HCT116 (cell line): Measurements from ENCODE around the gene TMC3. TPM values are rescaled to one million over a fixed set of nuclear protein-coding genes. Genes with fewer than 3 reads are reported as not detected.

ENCODE experiments used
- ATAC-seq: fragments of 200-7000 bp; cut with Tn5 transposase; 2 replicates; pipeline ENCODE4 v1.9.1; 2020; ENCODE audit warnings: mild to moderate bottlenecking, moderate library complexity
- BruUV-seq: library from RNA; stranded (reverse); fragments of 400-500 nt; replicated peaks from 2 replicates; lab custom pipeline; 2021; lab: Mats Ljungman, UMichigan
- CTCF ChIA-PET: fragments of 300-600 bp; sonication (Branson Sonifier 250); formaldehyde crosslinking; loops from one replicate; lab custom pipeline; 2021; ENCODE audit warnings: antibody characterized with exemption; lab: Charles Lee
- POLR2A ChIA-PET: fragments of 300-600, 350-600 bp; sonication (Branson Sonifier 250); formaldehyde crosslinking; loops from one replicate; lab custom pipeline; 2021; ENCODE audit warnings: antibody characterized with exemption; lab: Charles Lee
- RAD21 ChIA-PET, 2 experiments: fragments of 300-600 bp; sonication (Branson Sonifier 250); formaldehyde crosslinking; loops; one replicate each; lab custom pipeline; 2023; ENCODE audit warnings: low total read pairs in 2 of 2; ENCODE audit not compliant: uncharacterized antibody in 2 of 2, unreplicated experiment in 2 of 2, low non-redundant PET in 1 of 2; lab: Charles Lee
- DNase-seq: peaks from one replicate; pipeline ENCODE4 v3.0.0-alpha.2; 2010; ENCODE audit warnings: low read depth, low spot score
- H2AFZ ChIP-seq: fragments of 200-600 bp; shearing (Covaris generic), sonication (generic); 2 replicates; pipeline ENCODE4 v1.6.1; 2017; ENCODE audit warnings: low read depth, mixed run types, mixed read lengths, antibody characterized with exemption, low read length; ENCODE audit not compliant: poor library complexity, severe bottlenecking
- H3K27ac ChIP-seq: 2 replicates; pipeline ENCODE4 v1.5.1; 2012; ENCODE audit warnings: low read depth, low read length
- H3K27me3 ChIP-seq: fragments of 200-600 bp; sonication (generic); 2 replicates; pipeline ENCODE4 v1.6.1; 2016; ENCODE audit warnings: mixed run types, low read length, mixed read lengths; ENCODE audit not compliant: insufficient read depth
- H3K36me3 ChIP-seq, 2 experiments: fragments of 200-500 bp in 1 of 2; fragments of 200-600 bp in 1 of 2; sonication (Bioruptor generic) in 1 of 2; sonication (generic) in 1 of 2; 2 replicates each; pipeline versions ENCODE4 v1.5.1 to v1.6.1; 2014 to 2016; ENCODE audit warnings: low read length in 2 of 2, inconsistent platforms in 1 of 2, mixed read lengths in 1 of 2, mixed run types in 1 of 2; ENCODE audit not compliant: insufficient read depth in 2 of 2, control insufficient read depth in 1 of 2
- H3K4me1 ChIP-seq, 2 experiments: fragments of 200-600 bp in 1 of 2; sonication (generic) in 1 of 2; 2 replicates each; pipeline versions ENCODE4 v1.5.1 to v1.6.1; 2012 to 2017; ENCODE audit warnings: low read length in 2 of 2, inconsistent platforms in 1 of 2, mild to moderate bottlenecking in 1 of 2, mixed read lengths in 1 of 2, mixed run types in 1 of 2, moderate library complexity in 1 of 2; ENCODE audit not compliant: insufficient read depth in 2 of 2, control insufficient read depth in 1 of 2
- H3K4me2 ChIP-seq: fragments of 200-600 bp; sonication (generic); 2 replicates; pipeline ENCODE4 v1.6.1; 2017; ENCODE audit warnings: mixed run types, low read length, mixed read lengths
- H3K4me3 ChIP-seq, 2 experiments: fragments of 200-600 bp in 1 of 2; sonication (generic) in 1 of 2; replicated peaks in 1 of 2; 2 replicates each; pipeline ENCODE4 v1.5.1; 2011 to 2016; ENCODE audit warnings: low read length in 2 of 2, control low read depth in 1 of 2, low read depth in 1 of 2, mild to moderate bottlenecking in 1 of 2, mixed read lengths in 1 of 2, mixed run types in 1 of 2
- H3K79me2 ChIP-seq: fragments of 200-600 bp; sonication (generic); 2 replicates; pipeline ENCODE4 v1.6.1; 2017; ENCODE audit warnings: mild to moderate bottlenecking, mixed run types, low read length, moderate library complexity, mixed read lengths; ENCODE audit not compliant: insufficient read depth
- H3K9ac ChIP-seq: fragments of 200-600 bp; sonication (generic); 2 replicates; pipeline ENCODE4 v1.6.1; 2016; ENCODE audit warnings: low read length, mixed read lengths
- H3K9me2 ChIP-seq: fragments of 200-600 bp; sonication (generic), shearing (Covaris generic); 2 replicates; pipeline ENCODE4 v1.6.1; 2017; ENCODE audit warnings: mixed run types, mild to moderate bottlenecking, moderate library complexity; ENCODE audit not compliant: insufficient read depth
- H3K9me3 ChIP-seq, 2 experiments: fragments of 200-500 bp in 1 of 2; fragments of 200-600 bp in 1 of 2; sonication (Bioruptor generic) in 1 of 2; sonication (generic) in 1 of 2; 2 replicates each; pipeline ENCODE4 v1.6.1; 2014 to 2017; ENCODE audit warnings: low read length in 2 of 2, mixed read lengths in 2 of 2, inconsistent platforms in 1 of 2, low read depth in 1 of 2, mild to moderate bottlenecking in 1 of 2, mixed run types in 1 of 2, moderate library complexity in 1 of 2; ENCODE audit not compliant: control insufficient read depth in 1 of 2, insufficient read depth in 1 of 2
- H4K20me1 ChIP-seq: fragments of 200-600 bp; sonication (generic), shearing (Covaris generic); 2 replicates; pipeline ENCODE4 v1.6.1; 2017; ENCODE audit warnings: mixed run types, mild to moderate bottlenecking, moderate library complexity; ENCODE audit not compliant: insufficient read depth
- CBX3 ChIP-seq: IDR thresholded peaks from 2 replicates; pipeline ENCODE4 v1.6.1; 2012; ENCODE audit warnings: low read depth
- CTCF ChIP-seq, 3 experiments: fragments of 200-600 bp in 1 of 3; sonication (generic) in 1 of 3; IDR thresholded peaks in 2 of 3; conservative IDR thresholded peaks in 1 of 3; 2 replicates each; pipeline ENCODE4 v1.5.1; 2012 to 2017; ENCODE audit warnings: low read depth in 2 of 3, low read length in 2 of 3, antibody characterized with exemption in 1 of 3, borderline replicate concordance in 1 of 3, control low read depth in 1 of 3, mild to moderate bottlenecking in 1 of 3, mixed read lengths in 1 of 3, mixed run types in 1 of 3, moderate library complexity in 1 of 3; ENCODE audit not compliant: insufficient read depth in 1 of 3
- EGR1 ChIP-seq: IDR thresholded peaks from 2 replicates; pipeline ENCODE4 v1.6.1; 2012; ENCODE audit warnings: low read depth
- FOSL1 ChIP-seq: IDR thresholded peaks from 2 replicates; pipeline ENCODE4 v1.6.1; 2012; ENCODE audit warnings: low read depth
- JUND ChIP-seq: IDR thresholded peaks from 2 replicates; pipeline ENCODE4 v1.6.1; 2012
- POLR2A ChIP-seq: IDR thresholded peaks from 2 replicates; pipeline ENCODE4 v1.7.0; 2011; ENCODE audit warnings: borderline replicate concordance; ENCODE audit not compliant: insufficient read depth, insufficient read length; ENCODE audit errors: extremely low read depth
- SIN3A ChIP-seq: IDR thresholded peaks from 2 replicates; pipeline ENCODE4 v1.6.1; 2012; ENCODE audit warnings: low read depth
- ZFX ChIP-seq: fragments of 450-650 bp; IDR thresholded peaks from 2 replicates; pipeline ENCODE4 v1.6.1; 2017
- intact Hi-C: fragments of 100-400 bp; cut with micrococcal nuclease; formaldehyde crosslinking; loops from 2 replicates; pipeline ENCODE4 v1.10.0; 2022
- total RNA-seq: library from RNA; stranded (reverse); gene quantifications from one replicate; pipeline ENCODE4 v1.2.1, GENCODE V29; 2021; ENCODE audit not compliant: unreplicated experiment
- TF ChIP-seq, protein P1 (sequence below): IDR thresholded peaks from 2 replicates; pipeline ENCODE4 v1.6.1; 2011; ENCODE audit warnings: mild to moderate bottlenecking, low read length, moderate library complexity; ENCODE audit not compliant: insufficient replicate concordance; ENCODE audit errors: extremely low read depth

The TMC3 gene
- total RNA-seq, 1 experiment from 2014 or later, result not detected

DNA sequence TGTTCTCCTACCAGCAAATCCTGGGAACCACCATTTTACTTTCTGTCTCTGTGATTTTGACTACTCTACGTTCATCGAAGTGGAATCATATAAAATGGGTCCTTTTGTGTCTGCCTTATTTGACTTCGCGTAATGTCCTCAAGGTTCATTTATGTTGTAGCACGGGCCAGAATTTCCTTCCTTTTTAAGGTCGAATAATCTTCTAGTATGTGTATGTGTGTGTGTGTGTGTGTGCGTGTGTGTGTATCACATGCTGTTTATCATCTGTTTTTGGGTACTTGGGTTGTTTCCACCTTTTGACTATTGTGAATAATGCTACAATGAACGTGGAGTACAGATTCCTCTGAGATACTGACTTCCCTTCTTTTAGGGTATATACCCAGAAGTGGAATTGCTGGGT lies 85.4 kb downstream of the TMC3 start:
- Histone ChIP-seq H3K4me1 (no peaks in the 10 kb centered on the region), H3K27me3 (no peaks in the 10 kb centered on the region), H2AFZ (no peak overlapping the region), H3K9ac (no peak overlapping the region), H3K27ac (no peak overlapping the region), H3K36me3 (no peaks in the 10 kb centered on the region), H3K9me2 (no peaks in the 10 kb centered on the region)
- DNase-seq (no peak), ATAC-seq (no peak)
- POLR2A ChIA-PET, result no interaction called here
- intact Hi-C loops, result no loop called here
- no TSS peak for BruUV-seq
- TF ChIP-seq CTCF (IDR thresholded peaks at IDR 0.05 in 2 of 3, conservative IDR thresholded peaks at IDR 0.05 in 1 of 3; ENCODE audit: borderline replicate concordance in 1 of 3, insufficient read depth in 1 of 3, low read depth in 2 of 3, low read length in 2 of 3) (no peak), CBX3 (no peak), POLR2A (no peak), FOSL1 (no peak), ZFX (no peak), EGR1 (no peak), JUND (no peak), SIN3A (no peak)
- TF ChIP-seq, protein P1, sequence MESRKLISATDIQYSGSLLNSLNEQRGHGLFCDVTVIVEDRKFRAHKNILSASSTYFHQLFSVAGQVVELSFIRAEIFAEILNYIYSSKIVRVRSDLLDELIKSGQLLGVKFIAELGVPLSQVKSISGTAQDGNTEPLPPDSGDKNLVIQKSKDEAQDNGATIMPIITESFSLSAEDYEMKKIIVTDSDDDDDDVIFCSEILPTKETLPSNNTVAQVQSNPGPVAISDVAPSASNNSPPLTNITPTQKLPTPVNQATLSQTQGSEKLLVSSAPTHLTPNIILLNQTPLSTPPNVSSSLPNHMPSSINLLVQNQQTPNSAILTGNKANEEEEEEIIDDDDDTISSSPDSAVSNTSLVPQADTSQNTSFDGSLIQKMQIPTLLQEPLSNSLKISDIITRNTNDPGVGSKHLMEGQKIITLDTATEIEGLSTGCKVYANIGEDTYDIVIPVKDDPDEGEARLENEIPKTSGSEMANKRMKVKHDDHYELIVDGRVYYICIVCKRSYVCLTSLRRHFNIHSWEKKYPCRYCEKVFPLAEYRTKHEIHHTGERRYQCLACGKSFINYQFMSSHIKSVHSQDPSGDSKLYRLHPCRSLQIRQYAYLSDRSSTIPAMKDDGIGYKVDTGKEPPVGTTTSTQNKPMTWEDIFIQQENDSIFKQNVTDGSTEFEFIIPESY, result no peak
- TF ChIP-seq, all 23 proteins: peak for 0
- Histone ChIP-seq H3K4me3 (no peak overlapping the region), H3K9me3 (no peaks in the 10 kb centered on the region), H3K79me2 (no peaks in the 10 kb centered on the region), H3K4me2 (no peak overlapping the region), H4K20me1 (no peaks in the 10 kb centered on the region)
- ChIA-PET RAD21 (no interaction called here), CTCF (no interaction called here)
